Activated CD4-positive, alpha-beta memory T cell treated with anti-CD3 and anti-CD28 coated beads, Interleukin-2, amount 10 ng/mL, durations not matched to agents 7 days and 5 days (primary cell): ENCODE results near the gene LYPD5. TPM values are rescaled to one million over a fixed set of nuclear protein-coding genes. Genes with fewer than 3 reads are reported as not detected.
A peak's percentile ranks its signal among the peaks of the same experiment; 100 is the strongest.

Source experiments
- CTCF ChIA-PET: fragments of 350-600 bp; sonication (Branson Sonifier 250); formaldehyde crosslinking; loops from one replicate; lab custom pipeline; 2021; ENCODE audit warnings: antibody characterized with exemption, inconsistent platforms; lab: Charles Lee
- POLR2A ChIA-PET: fragments of 350-600 bp; sonication (Branson Sonifier 250); formaldehyde crosslinking; loops from one replicate; lab custom pipeline; 2021; ENCODE audit warnings: antibody characterized with exemption; lab: Charles Lee
- DNase-seq: peaks from one replicate; pipeline ENCODE4 v3.0.0-alpha.2; 2020
- H3K27ac Mint-ChIP-seq: one replicate; pipeline ENCODE4 v1.8.0; 2021; ENCODE audit warnings: mild to moderate bottlenecking, mixed read lengths
- H3K27me3 Mint-ChIP-seq: one replicate; pipeline ENCODE4 v1.8.0; 2021; ENCODE audit warnings: mixed read lengths
- H3K36me3 Mint-ChIP-seq: one replicate; pipeline ENCODE4 v1.8.0; 2021; ENCODE audit warnings: low read depth, mixed read lengths
- H3K4me1 Mint-ChIP-seq: one replicate; pipeline ENCODE4 v1.8.0; 2021; ENCODE audit warnings: mixed read lengths
- H3K4me3 Mint-ChIP-seq: one replicate; pipeline ENCODE4 v1.8.0; 2021; ENCODE audit warnings: mild to moderate bottlenecking, mixed read lengths
- H3K9me3 Mint-ChIP-seq: one replicate; pipeline ENCODE4 v1.8.0; 2021; ENCODE audit warnings: mixed read lengths
- total RNA-seq, 2 experiments: library from RNA; stranded (reverse); gene quantifications; one replicate each; pipeline ENCODE4 v1.2.3, GENCODE V29; 2021

The LYPD5 gene
- total RNA-seq, 2 experiments from 2014 or later = 0.70 to 0.71 TPM

DNA sequence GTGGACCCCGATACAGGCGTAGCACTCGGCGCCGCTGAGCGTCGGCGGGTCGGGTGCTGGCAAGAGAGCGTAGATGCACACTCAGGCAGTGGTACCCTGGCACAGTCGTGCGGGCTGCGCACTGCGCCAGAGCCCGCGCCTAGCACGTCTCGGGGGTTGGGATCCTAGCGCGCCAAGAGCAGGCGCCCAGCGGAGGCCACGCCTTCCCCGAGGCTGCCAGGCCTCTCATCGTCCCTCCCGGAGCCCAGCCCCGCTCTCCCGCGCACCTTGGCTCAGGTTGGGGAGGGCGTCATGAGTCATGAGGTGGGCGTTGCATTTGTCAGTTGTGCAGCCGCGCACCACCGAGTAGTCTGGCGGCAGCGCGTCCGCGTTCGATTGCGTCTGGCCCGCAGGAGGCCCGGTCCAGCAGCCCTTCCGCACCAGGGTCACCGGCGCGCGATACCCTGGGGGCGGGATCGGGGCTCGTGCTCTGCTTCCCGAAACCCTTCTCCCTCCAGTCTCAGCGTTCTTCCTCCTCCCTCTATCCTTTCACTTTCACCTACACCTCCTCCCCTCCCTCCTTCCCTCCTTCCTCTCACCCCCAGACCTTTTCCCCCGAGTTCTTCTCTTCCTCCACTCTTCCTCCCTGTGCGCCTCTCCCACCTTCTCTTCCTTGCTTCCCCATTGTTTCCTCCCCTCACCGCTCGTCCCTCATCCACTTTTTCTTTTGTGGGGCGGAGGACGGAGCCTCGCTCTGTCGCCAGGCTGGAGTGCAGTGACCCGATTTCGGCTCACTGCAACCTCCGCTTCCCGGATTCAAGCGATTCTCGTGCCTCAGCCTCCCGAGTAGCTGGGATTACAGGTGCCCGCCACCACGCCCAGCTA lies 3.5 kb downstream of the LYPD5 start:
- peak overlapping the region; percentile 68 for H3K4me3 Mint-ChIP-seq
- DNase-seq = peak; percentile 56
- POLR2A ChIA-PET = no interaction called here
- no peaks in the 10 kb centered on the region for H3K9me3 Mint-ChIP-seq
- H3K36me3 Mint-ChIP-seq = no peaks in the 10 kb centered on the region
- peaks cover 24% of the 10 kb centered on the region for H3K4me1 Mint-ChIP-seq
- peaks cover 9% of the 10 kb centered on the region for H3K27me3 Mint-ChIP-seq
- no peak overlapping the region for H3K27ac Mint-ChIP-seq
- CTCF ChIA-PET = interaction anchor here (1.1 kb wide), 1 partner anchor 11 kb away, joined by 5 read pairs; no protein-coding TSS in a partner anchor

DNA sequence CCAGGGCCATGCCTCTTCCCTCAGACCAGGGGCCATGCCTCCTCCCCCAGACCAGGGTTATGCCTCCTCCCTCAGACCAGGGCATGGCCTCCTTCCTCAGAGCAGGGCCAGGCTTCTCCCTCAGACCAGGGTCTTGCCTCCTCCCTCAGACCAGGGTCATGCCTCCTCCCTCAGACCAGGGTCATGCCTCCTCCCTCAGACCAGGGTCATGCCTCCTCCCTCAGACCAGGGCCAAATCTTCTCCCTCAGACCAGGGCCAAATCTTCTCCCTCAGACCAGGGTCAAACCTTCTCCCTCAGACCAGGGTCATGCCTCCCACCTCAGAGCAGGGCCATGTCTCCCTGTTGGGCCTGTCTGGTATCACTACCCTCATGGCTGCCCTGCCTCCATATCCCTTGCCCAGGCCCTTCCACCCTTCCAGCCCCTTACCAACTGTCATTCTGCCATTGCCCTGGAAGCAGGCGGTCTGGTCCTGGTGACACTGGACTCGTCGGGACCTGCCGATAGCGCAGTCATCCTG lies 4.2 kb downstream of the LYPD5 start:
- no peaks in the 10 kb centered on the region for H3K36me3 Mint-ChIP-seq
- CTCF ChIA-PET = no interaction called here
- peaks cover 9% of the 10 kb centered on the region for H3K27me3 Mint-ChIP-seq
- POLR2A ChIA-PET = no interaction called here
- no peaks in the 10 kb centered on the region for H3K9me3 Mint-ChIP-seq
- no peak for DNase-seq
- peaks cover 24% of the 10 kb centered on the region for H3K4me1 Mint-ChIP-seq
- no peak overlapping the region for H3K27ac Mint-ChIP-seq
- H3K4me3 Mint-ChIP-seq = peak overlapping the region; percentile 68

DNA sequence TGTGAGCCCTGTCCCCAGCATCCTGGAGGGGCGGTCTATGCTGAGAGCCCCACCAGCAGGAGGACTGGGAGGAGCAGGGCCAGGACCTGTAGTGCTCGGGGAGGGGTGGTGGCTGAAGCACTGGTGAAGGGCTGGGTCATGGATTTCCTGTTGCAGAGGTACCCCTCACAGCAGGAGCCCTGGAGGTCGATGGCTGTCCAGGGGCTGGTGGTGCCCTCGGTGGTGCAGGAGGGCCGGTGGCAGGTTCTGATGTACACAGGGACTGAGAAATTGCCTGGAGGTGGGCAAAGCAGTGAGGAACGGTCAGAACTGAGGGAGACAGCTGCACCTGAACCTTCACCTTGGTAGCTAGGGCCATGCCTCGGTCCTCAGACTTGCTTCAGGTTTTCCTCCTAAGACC lies 4.7 kb downstream of the LYPD5 start:
- Mint-ChIP-seq H3K9me3 (no peaks in the 10 kb centered on the region), H3K27me3 (peaks cover 9% of the 10 kb centered on the region), H3K4me3 (peak overlapping the region; percentile 22), H3K4me1 (peaks cover 24% of the 10 kb centered on the region), H3K36me3 (no peaks in the 10 kb centered on the region), H3K27ac (no peak overlapping the region)
- DNase-seq = no peak
- POLR2A ChIA-PET = interaction anchor here (2.0 kb wide), 1 partner anchor 43 kb away, joined by 8 read pairs; the partner anchor contains the start of gene SMG9
- CTCF ChIA-PET = interaction anchor here (1.2 to 1.6 kb wide), 2 partner anchors 12 to 129 kb away, joined by 4 to 5 read pairs; no protein-coding TSS in a partner anchor

DNA sequence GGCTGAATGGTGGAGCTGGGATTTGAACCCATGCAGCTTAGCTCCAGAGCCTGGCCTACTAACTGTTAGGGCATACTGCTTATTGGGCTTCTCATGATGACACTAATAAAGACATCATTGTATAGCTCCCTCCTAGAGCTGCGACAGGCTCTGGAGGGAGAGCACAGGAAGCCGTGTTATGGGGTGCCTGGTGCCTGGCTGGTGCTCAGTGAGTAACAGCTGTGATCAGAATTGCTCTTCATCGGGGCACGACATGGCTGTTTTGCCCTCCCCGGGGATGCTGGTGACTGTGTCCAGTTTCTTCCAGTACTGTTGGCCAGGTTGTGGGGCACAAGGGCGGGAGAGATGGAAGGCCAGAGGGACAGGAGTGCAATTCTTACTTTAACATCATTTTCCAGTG lies 5.1 kb downstream of the LYPD5 start:
- Mint-ChIP-seq H3K27ac (no peak overlapping the region), H3K4me1 (peaks cover 24% of the 10 kb centered on the region), H3K27me3 (peaks cover 9% of the 10 kb centered on the region), H3K36me3 (no peaks in the 10 kb centered on the region), H3K4me3 (peak overlapping the region; percentile 22), H3K9me3 (no peaks in the 10 kb centered on the region)
- POLR2A ChIA-PET = interaction anchor here (2.0 kb wide), 1 partner anchor 42 kb away, joined by 8 read pairs; the partner anchor contains the start of gene SMG9
- CTCF ChIA-PET = interaction anchor here (1.2 to 1.6 kb wide), 2 partner anchors 12 to 129 kb away, joined by 4 to 5 read pairs; no protein-coding TSS in a partner anchor
- no peak for DNase-seq

DNA sequence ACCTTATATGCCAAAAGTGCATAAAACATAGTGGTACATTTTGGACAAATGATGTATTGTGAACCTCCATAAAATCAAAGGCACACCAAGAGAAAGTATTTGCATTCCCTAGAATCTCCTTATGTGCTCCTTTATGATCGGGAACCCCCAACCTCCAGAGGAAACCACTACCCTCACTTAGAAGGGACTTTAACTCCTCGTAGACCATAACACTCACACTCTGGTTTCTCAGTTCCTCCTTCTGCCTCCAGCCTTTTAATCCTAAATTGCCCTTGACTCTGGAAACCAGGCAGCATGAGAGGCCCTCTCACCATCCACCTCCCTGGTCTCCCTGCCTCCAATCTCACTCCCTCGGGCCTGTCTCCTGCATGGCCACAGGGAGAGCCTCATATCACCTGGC lies 11.7 kb downstream of the LYPD5 start:
- no peaks in the 10 kb centered on the region for H3K36me3 Mint-ChIP-seq
- POLR2A ChIA-PET = no interaction called here

DNA sequence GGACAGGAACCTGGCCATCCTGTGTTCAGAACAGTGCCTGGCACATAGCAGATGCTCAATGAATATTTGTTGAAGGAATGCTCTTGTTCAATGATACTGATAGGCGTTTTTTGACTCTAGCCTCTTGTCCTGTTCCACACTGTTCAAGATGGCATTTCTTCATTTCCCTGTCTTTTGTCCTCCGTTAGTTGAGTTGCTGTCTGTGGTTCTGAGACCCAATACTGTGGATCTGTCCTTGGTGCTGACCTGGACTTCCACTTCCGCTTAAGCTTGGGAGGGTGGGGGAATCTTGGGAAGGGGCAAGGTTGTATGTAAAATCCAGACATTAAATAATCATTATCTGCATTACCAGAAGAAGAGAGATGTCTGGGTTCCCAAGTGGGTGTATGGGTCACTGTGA lies 13.2 kb downstream of the LYPD5 start:
- H3K4me1 Mint-ChIP-seq = peaks cover 15% of the 10 kb centered on the region
- no peak overlapping the region for H3K4me3 Mint-ChIP-seq
- ChIA-PET CTCF (interaction anchor here (3.0 kb wide), 1 partner anchor 44 kb away, joined by 13 read pairs; no protein-coding TSS in a partner anchor), POLR2A (no interaction called here)
- H3K36me3 Mint-ChIP-seq = no peaks in the 10 kb centered on the region
- no peak overlapping the region for H3K27ac Mint-ChIP-seq
- DNase-seq = no peak
- no peaks in the 10 kb centered on the region for H3K9me3 Mint-ChIP-seq
- peaks cover 5% of the 10 kb centered on the region for H3K27me3 Mint-ChIP-seq

More for the DNA sequence above, 11.7 kb downstream of the LYPD5 start:
- Mint-ChIP-seq H3K4me3 (no peak overlapping the region), H3K4me1 (peaks cover 3% of the 10 kb centered on the region), H3K27me3 (peaks cover 5% of the 10 kb centered on the region), H3K9me3 (no peaks in the 10 kb centered on the region), H3K27ac (no peak overlapping the region)
- CTCF ChIA-PET = no interaction called here
- DNase-seq = no peak

DNA sequence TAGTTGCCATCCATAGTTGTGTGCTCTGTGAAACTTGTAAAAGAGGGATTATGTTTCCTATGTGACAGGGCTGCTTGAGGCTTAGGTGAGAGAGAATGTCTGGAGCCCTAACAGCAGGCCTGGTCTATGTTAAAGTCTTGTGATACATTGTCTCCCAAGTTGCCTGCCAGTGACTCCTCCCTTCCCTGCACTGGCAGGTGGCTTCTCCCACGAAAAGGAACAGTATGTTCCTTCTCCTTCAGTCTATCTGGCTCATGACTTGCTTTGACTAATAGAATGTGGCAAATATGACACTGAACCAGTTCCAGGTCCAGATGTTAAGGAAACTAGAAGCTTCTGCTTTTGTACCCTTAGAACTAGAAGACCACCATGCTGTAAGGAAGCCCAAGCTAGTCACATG lies 15.6 kb downstream of the LYPD5 start:
- H3K9me3 Mint-ChIP-seq = no peaks in the 10 kb centered on the region
- H3K4me1 Mint-ChIP-seq = peaks cover 39% of the 10 kb centered on the region
- peaks cover 7% of the 10 kb centered on the region for H3K36me3 Mint-ChIP-seq
- H3K27me3 Mint-ChIP-seq = peaks cover 5% of the 10 kb centered on the region
- ChIA-PET POLR2A (interaction anchor here (1.0 to 1.7 kb wide), 2 partner anchors 22 to 33 kb away, joined by 3 to 4 read pairs; no protein-coding TSS in a partner anchor), CTCF (interaction anchor here (1.4 to 3.0 kb wide), 3 partner anchors 18 to 41 kb away, joined by 4 to 13 read pairs (median 8); no protein-coding TSS in a partner anchor)
- H3K4me3 Mint-ChIP-seq = no peak overlapping the region
- H3K27ac Mint-ChIP-seq = no peak overlapping the region
- no peak for DNase-seq

DNA sequence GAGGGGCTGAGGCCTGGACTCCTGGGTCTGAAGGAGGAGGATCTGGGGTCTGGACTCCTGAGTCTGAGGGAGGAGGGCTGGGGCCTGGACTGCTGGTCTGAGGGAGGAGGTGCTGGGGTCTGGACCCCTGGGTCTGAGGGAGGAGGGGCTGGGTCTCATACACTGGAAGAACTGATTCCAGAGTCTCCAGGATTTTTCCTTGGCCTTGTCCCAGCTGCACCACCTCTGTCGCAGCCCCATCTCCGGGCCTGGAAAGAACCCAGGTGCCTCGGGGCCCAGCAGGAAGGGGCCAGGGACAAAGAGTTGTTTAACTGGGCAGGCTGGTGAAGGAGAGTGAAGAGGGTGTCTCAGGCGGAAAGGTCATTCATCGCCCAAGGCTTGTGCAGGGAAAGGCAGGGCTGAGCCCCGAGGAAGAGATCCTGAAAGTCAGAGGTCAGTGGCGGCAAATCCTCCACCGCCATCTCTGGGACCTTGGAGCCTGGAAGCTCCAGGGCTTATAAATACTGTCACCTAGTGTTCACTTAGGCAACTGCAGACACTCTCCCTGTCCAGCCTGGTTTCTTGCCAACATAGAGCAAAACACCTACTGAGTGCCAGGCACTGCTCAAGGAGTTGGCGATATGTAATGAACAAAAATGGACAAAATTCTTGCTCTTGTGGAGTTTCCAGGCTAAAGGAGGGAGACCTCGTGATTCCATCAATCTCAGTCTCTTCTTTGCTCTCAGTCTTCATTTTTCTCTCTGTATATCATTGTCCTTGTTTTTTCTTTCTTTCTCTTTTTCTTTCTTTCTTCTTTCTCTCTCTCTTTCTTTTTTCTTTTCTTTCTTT lies 17.1 kb downstream of the LYPD5 start:
- Mint-ChIP-seq H3K4me3 (peak overlapping the region; percentile 18), H3K27me3 (peaks cover 5% of the 10 kb centered on the region), H3K36me3 (peaks cover 7% of the 10 kb centered on the region), H3K27ac (peak overlapping the region; percentile 89), H3K4me1 (peaks cover 46% of the 10 kb centered on the region), H3K9me3 (no peaks in the 10 kb centered on the region)
- CTCF ChIA-PET = interaction anchor here (0.6 to 1.9 kb wide), 10 partner anchors 9 to 190 kb away, joined by 3 to 35 read pairs (median 4); partner anchors contain the start of gene ZNF576
- DNase-seq = peak; percentile 65
- POLR2A ChIA-PET = interaction anchor here (0.7 to 9.4 kb wide), 6 partner anchors 9 to 190 kb away, joined by 3 to 152 read pairs (median 10); partner anchors contain the start of genes IRGQ and SMG9

DNA sequence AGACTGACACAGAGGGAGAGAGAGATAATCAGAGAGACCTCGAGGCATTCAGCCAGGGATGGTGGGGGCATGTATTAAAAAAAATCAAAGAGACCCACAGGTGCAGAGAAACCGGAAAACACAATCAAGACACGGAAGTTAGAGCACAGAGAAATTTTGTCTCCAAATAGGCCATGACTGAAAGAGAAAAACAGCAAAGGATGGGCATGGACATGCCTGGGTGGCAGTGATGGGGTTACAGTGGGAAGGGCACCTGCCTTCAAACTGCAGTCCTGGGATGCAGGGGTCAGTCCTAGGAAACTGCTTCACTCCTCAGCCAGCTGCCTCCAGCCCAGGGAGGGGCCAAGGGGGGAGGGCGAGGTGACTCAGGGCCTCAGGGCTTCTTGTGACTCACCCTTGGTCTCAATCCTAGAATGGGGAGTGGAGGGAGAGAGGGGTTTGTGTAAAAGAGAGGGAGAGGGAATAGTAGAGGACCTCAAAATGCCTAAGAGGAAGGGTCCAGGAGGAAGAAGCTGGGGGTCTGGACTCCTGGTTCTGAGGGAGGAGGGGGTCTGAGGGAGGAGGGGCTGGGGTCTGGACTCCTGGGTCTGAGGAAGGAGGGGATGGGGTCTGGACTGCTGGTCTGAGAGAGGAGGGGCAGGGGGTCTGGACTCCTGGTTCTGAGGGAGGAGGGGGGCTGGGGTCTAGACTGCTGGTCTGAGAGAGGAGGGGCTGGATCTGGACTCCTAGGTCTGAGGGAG lies 17.8 kb downstream of the LYPD5 start:
- Mint-ChIP-seq H3K9me3 (no peaks in the 10 kb centered on the region), H3K4me1 (peaks cover 52% of the 10 kb centered on the region), H3K4me3 (peak overlapping the region; percentile 64), H3K27ac (peak overlapping the region; percentile 89), H3K27me3 (peaks cover 5% of the 10 kb centered on the region), H3K36me3 (peaks cover 13% of the 10 kb centered on the region)
- POLR2A ChIA-PET = interaction anchor here (0.7 to 9.4 kb wide), 5 partner anchors 9 to 189 kb away, joined by 3 to 152 read pairs (median 16); partner anchors contain the start of genes IRGQ and SMG9
- DNase-seq = peak; percentile 72
- CTCF ChIA-PET = interaction anchor here (0.6 to 1.9 kb wide), 9 partner anchors 14 to 190 kb away, joined by 3 to 35 read pairs (median 4); partner anchors contain the start of gene ZNF576

DNA sequence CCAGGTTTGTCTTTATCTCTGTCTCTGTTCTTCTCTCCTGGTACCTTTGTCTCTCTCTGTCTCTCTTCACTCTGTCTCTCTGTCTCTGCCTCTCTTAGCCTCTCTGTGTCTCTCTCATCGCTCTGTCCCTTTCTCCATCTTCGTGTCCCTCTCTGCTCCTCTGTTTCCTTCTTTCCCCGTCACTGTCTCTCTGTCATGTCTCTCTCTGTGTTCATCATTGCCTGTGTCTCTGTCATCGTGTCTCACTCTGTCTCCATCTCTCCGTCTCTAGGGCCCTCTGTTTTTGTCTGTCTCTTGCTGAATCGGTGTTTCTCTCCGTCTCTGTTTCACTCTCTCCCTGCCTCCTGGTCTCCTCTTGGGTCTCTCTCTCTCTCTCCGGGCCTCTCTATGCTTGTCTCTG lies 18.6 kb downstream of the LYPD5 start:
- Mint-ChIP-seq H3K4me1 (peaks cover 60% of the 10 kb centered on the region), H3K36me3 (peaks cover 17% of the 10 kb centered on the region), H3K4me3 (peak overlapping the region; percentile 64), H3K9me3 (no peaks in the 10 kb centered on the region), H3K27me3 (no peaks in the 10 kb centered on the region), H3K27ac (peak overlapping the region; percentile 89)
- POLR2A ChIA-PET = interaction anchor here (2.3 to 9.4 kb wide), 2 partner anchors 16 to 38 kb away, joined by 16 to 152 read pairs; no protein-coding TSS in a partner anchor
- CTCF ChIA-PET = interaction anchor here (1.4 to 8.6 kb wide), 2 partner anchors 17 to 115 kb away, joined by 3 to 124 read pairs; no protein-coding TSS in a partner anchor
- DNase-seq = no peak

DNA sequence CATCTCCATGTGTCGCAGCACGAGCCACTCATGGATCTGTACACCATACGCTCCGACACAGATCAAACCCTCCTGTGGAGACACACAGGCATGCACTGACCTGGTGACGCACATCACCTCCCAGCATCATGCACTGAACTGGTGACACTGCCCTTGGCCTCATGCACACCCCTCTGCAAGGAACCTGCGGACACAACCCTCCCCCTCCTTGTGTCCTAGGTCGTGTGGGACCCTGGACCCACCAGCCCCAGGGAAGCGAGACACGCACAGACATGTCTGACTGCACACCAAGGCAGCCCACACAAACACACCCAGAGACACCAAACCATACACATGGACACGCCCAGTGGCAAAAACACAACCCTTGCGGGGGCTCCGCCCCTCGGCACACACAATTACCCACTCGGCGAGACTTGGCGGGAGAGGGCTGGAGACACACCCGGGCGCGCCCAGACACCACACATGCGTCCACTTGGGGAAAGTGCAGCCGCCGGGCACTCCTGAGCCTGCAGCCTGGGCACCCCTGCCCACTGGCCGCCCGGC lies 19.5 kb downstream of the LYPD5 start:
- CTCF ChIA-PET = interaction anchor here (8.6 kb wide), 1 partner anchor 16 kb away, joined by 124 read pairs; no protein-coding TSS in a partner anchor
- H3K27me3 Mint-ChIP-seq = no peaks in the 10 kb centered on the region
- H3K36me3 Mint-ChIP-seq = peaks cover 24% of the 10 kb centered on the region
- H3K4me3 Mint-ChIP-seq = peak overlapping the region; percentile 72
- POLR2A ChIA-PET = interaction anchor here (9.4 kb wide), 1 partner anchor 15 kb away, joined by 152 read pairs; no protein-coding TSS in a partner anchor
- peaks cover 69% of the 10 kb centered on the region for H3K4me1 Mint-ChIP-seq
- peak overlapping the region; percentile 92 for H3K27ac Mint-ChIP-seq
- no peak for DNase-seq
- H3K9me3 Mint-ChIP-seq = no peaks in the 10 kb centered on the region
